T-cell (primary cell): ENCODE measurements around the gene ARMH1. TPM values are rescaled to one million over a fixed set of nuclear protein-coding genes. Genes with fewer than 3 reads are reported as not detected.
"Not testable (repeated sequence)": the region's sequence is repeated elsewhere in the genome, so short reads cannot be mapped to it uniquely, and the experiment has no call there.

ENCODE experiments used
- ATAC-seq, 4 experiments: fragments of 200-7000 bp in 3 of 4; fragments of 150-1000 bp in 1 of 4; cut with Tn5 transposase; replicated peaks in 1 of 4; 1 replicate in 3 of 4; 2 replicates in 1 of 4; pipeline ENCODE4 v1.10.0; 2021; ENCODE audit warnings: moderate library complexity in 3 of 4, mild to moderate bottlenecking in 2 of 4, moderate number of reproducible peaks in 1 of 4
- CTCF ChIA-PET, 2 donors: fragments of 300-600 bp; sonication (Branson Sonifier 250); formaldehyde crosslinking; loops; one replicate each; lab custom pipeline; 2022; ENCODE audit warnings: antibody characterized with exemption in 2 of 2; lab: Charles Lee
- POLR2A ChIA-PET, 2 donors: fragments of 300-600 bp; sonication (Branson Sonifier 250); formaldehyde crosslinking; loops; one replicate each; lab custom pipeline; 2022; ENCODE audit warnings: antibody characterized with exemption in 2 of 2; lab: Charles Lee
- DNase-seq, 35 experiments: peaks; one replicate each; pipeline versions ENCODE4 v3.0.0 to v3.0.0-alpha.2; 2013 to 2023
- H3K27ac ChIP-seq: one replicate; pipeline ENCODE4 v1.5.1; 2013; ENCODE audit warnings: low read length
- H3K27me3 ChIP-seq, 2 experiments: replicated peaks in 1 of 2; 1 replicate in 1 of 2; 2 replicates in 1 of 2; pipeline versions ENCODE4 v1.6.1 to v1.7.0; 2013; ENCODE audit warnings: low read length in 1 of 2, mixed read lengths in 1 of 2; ENCODE audit not compliant: control insufficient read depth in 2 of 2, insufficient read depth in 2 of 2; ENCODE audit errors: extremely low read depth in 1 of 2
- H3K36me3 ChIP-seq, 2 donors: 1 replicate in 1 of 2; 2 replicates in 1 of 2; pipeline versions ENCODE4 v1.6.1 to v1.7.0; 2013; ENCODE audit warnings: low read length in 1 of 2; ENCODE audit not compliant: control insufficient read depth in 2 of 2, insufficient read depth in 1 of 2; ENCODE audit errors: extremely low read depth in 1 of 2
- H3K4me1 ChIP-seq, 2 experiments: 1 replicate in 1 of 2; 2 replicates in 1 of 2; pipeline versions ENCODE4 v1.6.1 to v1.7.0; 2013; ENCODE audit warnings: low read length in 2 of 2, mixed read lengths in 1 of 2; ENCODE audit not compliant: insufficient read depth in 2 of 2, control insufficient read depth in 1 of 2; ENCODE audit errors: extremely low read depth in 1 of 2
- H3K4me3 ChIP-seq, 2 donors: 1 replicate in 1 of 2; 2 replicates in 1 of 2; pipeline versions ENCODE4 v1.5.1 to v1.7.0; 2013; ENCODE audit warnings: mild to moderate bottlenecking in 2 of 2, low read length in 1 of 2, moderate library complexity in 1 of 2; ENCODE audit not compliant: control insufficient read depth in 1 of 2; ENCODE audit errors: extremely low read depth in 1 of 2
- H3K9me3 ChIP-seq: 2 replicates; pipeline ENCODE4 v1.7.0; 2013
- H3K27ac Mint-ChIP-seq, 2 donors: one replicate each; pipeline ENCODE4 v1.8.0; 2020 to 2021; ENCODE audit warnings: mild to moderate bottlenecking in 2 of 2, mixed read lengths in 2 of 2
- H3K27me3 Mint-ChIP-seq, 2 donors: one replicate each; pipeline ENCODE4 v1.8.0; 2021 to 2022; ENCODE audit warnings: mixed read lengths in 2 of 2
- H3K36me3 Mint-ChIP-seq: one replicate; pipeline ENCODE4 v1.8.0; 2021; ENCODE audit warnings: mixed read lengths
- H3K4me1 Mint-ChIP-seq, 3 donors: one replicate each; pipeline ENCODE4 v1.8.0; 2020 to 2022; ENCODE audit warnings: mixed read lengths in 3 of 3, mild to moderate bottlenecking in 1 of 3
- H3K4me3 Mint-ChIP-seq, 3 donors: one replicate each; pipeline ENCODE4 v1.8.0; 2020 to 2022; ENCODE audit warnings: mild to moderate bottlenecking in 3 of 3, mixed read lengths in 3 of 3, moderate library complexity in 3 of 3
- H3K9me3 Mint-ChIP-seq, 3 donors: one replicate each; pipeline ENCODE4 v1.8.0; 2020 to 2022; ENCODE audit warnings: mixed read lengths in 3 of 3
- WGBS: methylation state at CpG from one replicate; pipeline ENCODE4 v1.1.5; 2013; ENCODE audit warnings: missing lambda C conversion rate; ENCODE audit not compliant: insufficient coverage; 5-methylcytosine and 5-hydroxymethylcytosine counted together
- total RNA-seq, 35 experiments: library from RNA in 6 of 35; stranded (reverse) in 6 of 35; fragments of 120-200 nt in 1 of 35; gene quantifications; one replicate each; pipeline versions ENCODE4 v1.2.1 to v1.2.4 and lab custom pipeline; 2013 to 2026

ARMH1 gene
- total RNA-seq, 5 donors from 2014 or later (not counting 1 experiment from before 2014, with no cell fraction given) = 49.5 to 102 (median 89.7) TPM

GRCh38 chr1:44695671-44696070 is 21.2 kb downstream of the ARMH1 start:
- Mint-ChIP-seq H3K4me3 (no peak overlapping the region), H3K9me3 (no peaks in the 10 kb centered on the region), H3K27me3 (peaks cover 0 to 5% of the 10 kb centered on the region in 2 donors), H3K36me3 (no peaks in the 10 kb centered on the region), H3K4me1 (peaks cover 14 to 25% (median 15%) of the 10 kb centered on the region in 3 donors), H3K27ac (peak overlapping the region in 1 of 2 donors; percentile 96)
- no peaks in the 10 kb centered on the region for H3K9me3 ChIP-seq
- no peak overlapping the region for H3K4me3 ChIP-seq
- peaks cover 15 to 18% of the 10 kb centered on the region in 2 experiments for H3K4me1 ChIP-seq
- H3K36me3 ChIP-seq = no peaks in the 10 kb centered on the region
- ChIA-PET CTCF (interaction anchor here in 1 of 2 donors (0.6 kb wide), 1 partner anchor 48 kb away, joined by 3 read pairs; no protein-coding TSS in a partner anchor), POLR2A (no interaction called here)
- ATAC-seq (no peak), DNase-seq (no peak)
- 94% methylated on average over 3 of the region's 4 CpGs for WGBS
- H3K27ac ChIP-seq = no peak overlapping the region
- H3K27me3 ChIP-seq = peaks cover 0 to 2% of the 10 kb centered on the region in 2 experiments

- H3K27me3 Mint-ChIP-seq = peaks cover 0 to 5% of the 10 kb centered on the region in 2 donors
- H3K9me3 Mint-ChIP-seq = no peaks in the 10 kb centered on the region
- no peak for ATAC-seq
- Histone ChIP-seq H3K4me1 (peaks cover 15 to 18% of the 10 kb centered on the region in 2 experiments), H3K4me3 (no peak overlapping the region), H3K9me3 (no peaks in the 10 kb centered on the region), H3K27me3 (peaks cover 0 to under 1% of the 10 kb centered on the region in 2 experiments), H3K27ac (peak overlapping the region; percentile 83), H3K36me3 (no peaks in the 10 kb centered on the region)
- peak overlapping the region in 1 of 3 donors; percentile 44 for H3K4me3 Mint-ChIP-seq
- CTCF ChIA-PET = interaction anchor here (0.6 to 0.7 kb wide), 3 partner anchors 9 to 48 kb away, joined by 3 to 6 read pairs (median 3); no protein-coding TSS in a partner anchor
- 80% methylated on average over 1 of the region's 3 CpGs for WGBS
- no peak for DNase-seq
- POLR2A ChIA-PET = interaction anchor here in 1 of 2 donors (0.5 kb wide), 1 partner anchor 863 kb away, joined by 4 read pairs; no protein-coding TSS in a partner anchor
- peaks cover 14 to 25% (median 15%) of the 10 kb centered on the region in 3 donors for H3K4me1 Mint-ChIP-seq
- no peaks in the 10 kb centered on the region for H3K36me3 Mint-ChIP-seq
- H3K27ac Mint-ChIP-seq = peak overlapping the region; percentile 93 to 96
Observed at GRCh38 chr1:44696101-44696500, 21.6 kb downstream of the ARMH1 start.

DNA sequence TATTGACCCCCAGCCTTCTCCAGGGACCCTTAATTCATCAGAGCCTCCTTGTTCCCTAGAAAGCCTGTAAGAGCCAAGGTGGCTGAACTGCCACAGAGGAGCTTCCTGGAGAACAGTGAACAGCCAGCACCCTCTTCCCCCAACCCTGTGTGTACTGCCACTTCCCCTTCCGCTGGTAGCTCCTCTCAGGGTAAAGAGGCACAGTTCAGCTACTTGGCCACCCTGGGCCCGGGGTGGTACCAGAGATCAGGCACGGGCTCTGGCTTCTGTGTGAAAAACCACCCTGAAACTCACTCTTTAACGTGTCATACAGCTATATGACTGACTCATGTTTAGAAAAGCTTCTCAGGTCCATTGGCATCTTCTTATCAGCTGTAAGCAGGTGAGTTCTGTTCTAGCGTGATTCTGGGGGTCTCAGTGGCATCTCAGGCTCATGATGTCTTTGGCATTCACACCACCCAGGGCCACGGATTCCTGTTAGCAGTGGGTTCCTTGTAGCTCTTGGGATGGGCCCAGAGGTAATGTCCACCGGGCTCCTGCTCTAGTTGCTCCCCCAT is 22.4 kb downstream of the ARMH1 start:
- H3K27ac Mint-ChIP-seq = peak overlapping the region; percentile 93 to 96
- no peaks in the 10 kb centered on the region for H3K36me3 Mint-ChIP-seq
- H3K27me3 ChIP-seq = no peaks in the 10 kb centered on the region
- H3K4me3 Mint-ChIP-seq = peak overlapping the region in 1 of 3 donors; percentile 44
- WGBS = 23% methylated on average over 6 of the region's 7 CpGs
- ChIA-PET CTCF (interaction anchor here (0.5 to 0.7 kb wide), 4 partner anchors 13 to 500 kb away, joined by 3 to 7 read pairs (median 4); no protein-coding TSS in a partner anchor), POLR2A (interaction anchor here (0.5 to 1.2 kb wide), 3 partner anchors 21 to 862 kb away, joined by 3 to 4 read pairs (median 4); no protein-coding TSS in a partner anchor)
- H3K4me1 ChIP-seq = peaks cover 15 to 18% of the 10 kb centered on the region in 2 experiments
- H3K4me3 ChIP-seq = peak overlapping the region in 1 of 2 donors; percentile 39
- peak overlapping the region; percentile 83 for H3K27ac ChIP-seq
- H3K27me3 Mint-ChIP-seq = no peaks in the 10 kb centered on the region
- no peaks in the 10 kb centered on the region for H3K36me3 ChIP-seq
- DNase-seq (peak in 33 of 35 experiments; percentile 17 to 55 (median 39)), ATAC-seq (peak; percentile 95 to 100 (median 100))
- H3K9me3 Mint-ChIP-seq = no peaks in the 10 kb centered on the region
- peaks cover 14 to 25% (median 15%) of the 10 kb centered on the region in 3 donors for H3K4me1 Mint-ChIP-seq
- no peaks in the 10 kb centered on the region for H3K9me3 ChIP-seq

DNA sequence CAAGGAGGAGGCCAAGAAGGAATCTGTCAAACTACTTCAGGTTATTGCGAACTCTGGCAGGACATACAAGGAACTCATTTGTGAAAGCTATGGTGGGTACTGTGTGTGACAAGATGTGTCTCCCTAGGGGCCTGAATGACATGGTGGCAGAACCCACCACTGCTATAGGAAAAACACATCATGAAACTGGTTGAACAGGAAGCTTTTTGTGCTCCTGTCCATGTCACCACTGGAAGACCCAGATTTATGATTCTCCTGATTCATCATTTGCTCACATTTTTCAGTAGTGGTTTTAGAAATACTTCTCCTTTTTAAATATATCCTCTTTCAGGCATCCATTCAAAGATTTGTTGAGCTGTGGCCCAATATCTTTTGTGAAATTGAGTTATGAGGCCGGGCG is 23.6 kb downstream of the ARMH1 start:
- POLR2A ChIA-PET = interaction anchor here in 1 of 2 donors (0.5 to 0.7 kb wide), 2 partner anchors 29 to 639 kb away, joined by 3 read pairs; no protein-coding TSS in a partner anchor
- H3K36me3 ChIP-seq = no peaks in the 10 kb centered on the region
- Mint-ChIP-seq H3K27me3 (no peaks in the 10 kb centered on the region), H3K4me1 (peaks cover 14 to 25% (median 15%) of the 10 kb centered on the region in 3 donors), H3K27ac (no peak overlapping the region), H3K4me3 (no peak overlapping the region), H3K9me3 (no peaks in the 10 kb centered on the region), H3K36me3 (no peaks in the 10 kb centered on the region)
- H3K4me3 ChIP-seq = no peak overlapping the region
- H3K4me1 ChIP-seq = peaks cover 15 to 18% of the 10 kb centered on the region in 2 experiments
- no peak overlapping the region for H3K27ac ChIP-seq
- DNase-seq = no peak
- H3K27me3 ChIP-seq = no peaks in the 10 kb centered on the region
- no peaks in the 10 kb centered on the region for H3K9me3 ChIP-seq
- 60% methylated on average over 2 of the region's 3 CpGs for WGBS
- ATAC-seq = no peak
- CTCF ChIA-PET = no interaction called here

GRCh38 chr1:44699375-44699774 is 24.9 kb downstream of the ARMH1 start:
- H3K9me3 Mint-ChIP-seq, H3K27ac ChIP-seq, H3K36me3 Mint-ChIP-seq, H3K4me3 ChIP-seq, H3K4me3 Mint-ChIP-seq, H3K9me3 ChIP-seq, H3K27me3 Mint-ChIP-seq, ATAC-seq, H3K27me3 ChIP-seq, H3K36me3 ChIP-seq, H3K27ac Mint-ChIP-seq, DNase-seq, POLR2A ChIA-PET: not testable (repeated sequence)
- CTCF ChIA-PET = interaction anchor here in 1 of 2 donors (0.6 kb wide), 1 partner anchor 999 kb away, joined by 3 read pairs; no protein-coding TSS in a partner anchor
- peaks cover 15 to 18% of the 10 kb centered on the region in 2 experiments for H3K4me1 ChIP-seq
- peaks cover 14 to 25% (median 15%) of the 10 kb centered on the region in 3 donors for H3K4me1 Mint-ChIP-seq
- no CpG with 5 or more reads among the region's 9 CpGs for WGBS

DNA sequence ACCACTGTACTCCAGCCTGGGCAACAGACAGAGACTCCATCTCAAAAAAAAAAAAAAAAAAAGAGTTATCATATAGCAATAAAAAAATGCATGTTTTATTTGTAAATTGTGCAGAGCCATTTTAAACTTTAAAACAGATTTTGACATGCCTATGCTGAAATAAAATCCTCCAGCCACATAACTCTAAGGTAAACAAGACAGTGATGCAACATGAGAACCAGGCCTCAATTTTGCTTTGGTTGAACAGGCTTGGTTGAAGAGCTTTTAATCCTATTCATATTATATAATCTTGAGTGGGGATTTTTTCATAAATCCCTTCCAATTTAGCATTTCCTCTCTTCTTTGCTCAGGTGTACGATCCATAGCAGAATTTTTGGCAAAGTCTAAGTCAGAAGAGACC is 26.1 kb downstream of the ARMH1 start:
- POLR2A ChIA-PET = no interaction called here
- ATAC-seq (no peak), DNase-seq (no peak)
- Mint-ChIP-seq H3K36me3 (no peaks in the 10 kb centered on the region), H3K9me3 (no peaks in the 10 kb centered on the region), H3K4me1 (peaks cover 14 to 21% (median 15%) of the 10 kb centered on the region in 3 donors), H3K27ac (no peak overlapping the region), H3K4me3 (no peak overlapping the region), H3K27me3 (no peaks in the 10 kb centered on the region)
- no peaks in the 10 kb centered on the region for H3K36me3 ChIP-seq
- H3K27ac ChIP-seq = no peak overlapping the region
- no peaks in the 10 kb centered on the region for H3K9me3 ChIP-seq
- no peaks in the 10 kb centered on the region for H3K27me3 ChIP-seq
- H3K4me1 ChIP-seq = peaks cover 15 to 18% of the 10 kb centered on the region in 2 experiments
- 80% methylated on average over 1 of the region's 1 CpG for WGBS
- no peak overlapping the region for H3K4me3 ChIP-seq
- CTCF ChIA-PET = no interaction called here
